Measurements from ENCODE around the gene TIRAP.
"Not testable (repeated sequence)": the region's sequence is repeated elsewhere in the genome, so short reads cannot be mapped to it uniquely, and the experiment has no call there.

DNA sequence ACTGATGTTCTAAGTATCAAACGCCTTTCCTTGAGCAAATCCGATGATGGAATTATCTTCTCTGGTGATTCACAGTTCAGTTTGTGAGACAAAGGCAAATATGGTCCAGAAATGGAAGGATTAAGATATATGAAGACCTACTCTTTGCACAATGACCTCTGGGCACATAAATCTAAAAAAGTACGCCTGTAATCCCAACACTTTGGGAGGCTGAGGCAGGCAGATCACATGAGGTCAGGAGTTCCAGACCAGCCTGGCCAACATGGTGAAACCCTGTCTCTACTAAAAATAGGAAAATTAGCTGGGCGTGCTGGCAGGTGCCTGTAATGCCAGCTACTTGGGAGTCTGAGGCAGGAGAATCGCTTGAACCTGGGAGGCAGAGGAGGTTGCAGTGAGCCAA lies 27.4 kb upstream of the TIRAP start:
- TF ChIP-seq, protein P1, sequence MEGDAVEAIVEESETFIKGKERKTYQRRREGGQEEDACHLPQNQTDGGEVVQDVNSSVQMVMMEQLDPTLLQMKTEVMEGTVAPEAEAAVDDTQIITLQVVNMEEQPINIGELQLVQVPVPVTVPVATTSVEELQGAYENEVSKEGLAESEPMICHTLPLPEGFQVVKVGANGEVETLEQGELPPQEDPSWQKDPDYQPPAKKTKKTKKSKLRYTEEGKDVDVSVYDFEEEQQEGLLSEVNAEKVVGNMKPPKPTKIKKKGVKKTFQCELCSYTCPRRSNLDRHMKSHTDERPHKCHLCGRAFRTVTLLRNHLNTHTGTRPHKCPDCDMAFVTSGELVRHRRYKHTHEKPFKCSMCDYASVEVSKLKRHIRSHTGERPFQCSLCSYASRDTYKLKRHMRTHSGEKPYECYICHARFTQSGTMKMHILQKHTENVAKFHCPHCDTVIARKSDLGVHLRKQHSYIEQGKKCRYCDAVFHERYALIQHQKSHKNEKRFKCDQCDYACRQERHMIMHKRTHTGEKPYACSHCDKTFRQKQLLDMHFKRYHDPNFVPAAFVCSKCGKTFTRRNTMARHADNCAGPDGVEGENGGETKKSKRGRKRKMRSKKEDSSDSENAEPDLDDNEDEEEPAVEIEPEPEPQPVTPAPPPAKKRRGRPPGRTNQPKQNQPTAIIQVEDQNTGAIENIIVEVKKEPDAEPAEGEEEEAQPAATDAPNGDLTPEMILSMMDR (IDR thresholded peaks at IDR 0.05), result not testable (repeated sequence)
- TF ChIP-seq POLR2A, POLR2AphosphoS5, EP300 (IDR thresholded peaks at IDR 0.05): not testable (repeated sequence)
